PC-9 (cell line): Measurements from ENCODE around the gene TEC.

ENCODE experiments used
- EZH2 ChIP-seq: fragments of 200-600 bp; sonication (generic); IDR thresholded peaks from 2 replicates; pipeline ENCODE4 v1.8.0; 2017; ENCODE audit warnings: antibody characterized with exemption, low read depth
- TF ChIP-seq, protein P1 (sequence below): fragments of 200-600 bp; sonication (generic); conservative IDR thresholded peaks from 2 replicates; pipeline ENCODE4 v1.6.1; 2017; ENCODE audit warnings: mixed run types, antibody characterized with exemption, mild to moderate bottlenecking, moderate library complexity

DNA sequence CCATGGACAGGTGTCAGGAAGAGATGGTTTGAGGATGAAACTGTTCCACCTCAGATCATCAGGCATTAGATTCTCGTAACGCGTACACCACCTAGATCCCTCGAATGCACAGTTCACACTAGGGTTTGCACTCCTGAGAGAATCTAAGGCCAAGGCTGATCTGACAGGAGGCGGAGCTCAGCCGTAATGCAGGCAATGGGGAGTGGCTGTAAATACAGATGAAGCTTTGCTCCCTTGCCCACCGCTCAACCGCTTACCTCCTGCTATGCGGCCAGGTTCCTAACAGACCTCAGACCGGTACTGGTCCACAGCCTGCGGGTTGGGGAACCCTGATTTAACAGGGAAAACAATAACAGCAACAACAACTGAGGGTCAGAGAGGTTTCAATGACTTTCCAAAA, 2.0 kb upstream of the TEC start:
- TF ChIP-seq, protein P1, sequence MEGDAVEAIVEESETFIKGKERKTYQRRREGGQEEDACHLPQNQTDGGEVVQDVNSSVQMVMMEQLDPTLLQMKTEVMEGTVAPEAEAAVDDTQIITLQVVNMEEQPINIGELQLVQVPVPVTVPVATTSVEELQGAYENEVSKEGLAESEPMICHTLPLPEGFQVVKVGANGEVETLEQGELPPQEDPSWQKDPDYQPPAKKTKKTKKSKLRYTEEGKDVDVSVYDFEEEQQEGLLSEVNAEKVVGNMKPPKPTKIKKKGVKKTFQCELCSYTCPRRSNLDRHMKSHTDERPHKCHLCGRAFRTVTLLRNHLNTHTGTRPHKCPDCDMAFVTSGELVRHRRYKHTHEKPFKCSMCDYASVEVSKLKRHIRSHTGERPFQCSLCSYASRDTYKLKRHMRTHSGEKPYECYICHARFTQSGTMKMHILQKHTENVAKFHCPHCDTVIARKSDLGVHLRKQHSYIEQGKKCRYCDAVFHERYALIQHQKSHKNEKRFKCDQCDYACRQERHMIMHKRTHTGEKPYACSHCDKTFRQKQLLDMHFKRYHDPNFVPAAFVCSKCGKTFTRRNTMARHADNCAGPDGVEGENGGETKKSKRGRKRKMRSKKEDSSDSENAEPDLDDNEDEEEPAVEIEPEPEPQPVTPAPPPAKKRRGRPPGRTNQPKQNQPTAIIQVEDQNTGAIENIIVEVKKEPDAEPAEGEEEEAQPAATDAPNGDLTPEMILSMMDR: no peak
- no peak for TF ChIP-seq EZH2
